ACC112 (cell line): ENCODE results near the gene EHD4.

Experiments used
- H2AFZ ChIP-seq: fragments of 200-600 bp; sonication (generic); one replicate; pipeline ENCODE4 v1.6.0; 2017; ENCODE audit warnings: antibody characterized with exemption, low read length; ENCODE audit not compliant: unreplicated experiment
- H3K27ac ChIP-seq: fragments of 200-600 bp; sonication (generic); 2 replicates; pipeline ENCODE4 v1.5.1; 2014; ENCODE audit warnings: low read depth, mild to moderate bottlenecking, antibody characterized with exemption, low read length, moderate library complexity
- H3K27me3 ChIP-seq: fragments of 200-600 bp; sonication (generic); 2 replicates; pipeline ENCODE4 v1.6.1; 2014; ENCODE audit warnings: mild to moderate bottlenecking, antibody characterized with exemption, low read length, moderate library complexity, mixed read lengths; ENCODE audit not compliant: insufficient read depth
- H3K36me3 ChIP-seq: fragments of 200-600 bp; sonication (generic); 2 replicates; pipeline ENCODE4 v1.6.1; 2016; ENCODE audit warnings: mild to moderate bottlenecking, antibody characterized with exemption, low read length, moderate library complexity, mixed read lengths; ENCODE audit not compliant: insufficient read depth
- H3K4me1 ChIP-seq: fragments of 200-600 bp; sonication (generic); one replicate; pipeline ENCODE4 v1.6.1; 2016; ENCODE audit warnings: low read length, mixed read lengths; ENCODE audit not compliant: insufficient read depth, unreplicated experiment, control insufficient read depth
- H3K4me3 ChIP-seq: fragments of 200-600 bp; sonication (generic); 2 replicates; pipeline ENCODE4 v1.5.1; 2014; ENCODE audit warnings: mild to moderate bottlenecking, low read depth, low read length
- H3K79me2 ChIP-seq: fragments of 200-600 bp; sonication (generic); one replicate; pipeline ENCODE4 v1.6.0; 2016; ENCODE audit warnings: low read length; ENCODE audit not compliant: control insufficient read depth, unreplicated experiment, insufficient read depth

The EHD4 gene

DNA sequence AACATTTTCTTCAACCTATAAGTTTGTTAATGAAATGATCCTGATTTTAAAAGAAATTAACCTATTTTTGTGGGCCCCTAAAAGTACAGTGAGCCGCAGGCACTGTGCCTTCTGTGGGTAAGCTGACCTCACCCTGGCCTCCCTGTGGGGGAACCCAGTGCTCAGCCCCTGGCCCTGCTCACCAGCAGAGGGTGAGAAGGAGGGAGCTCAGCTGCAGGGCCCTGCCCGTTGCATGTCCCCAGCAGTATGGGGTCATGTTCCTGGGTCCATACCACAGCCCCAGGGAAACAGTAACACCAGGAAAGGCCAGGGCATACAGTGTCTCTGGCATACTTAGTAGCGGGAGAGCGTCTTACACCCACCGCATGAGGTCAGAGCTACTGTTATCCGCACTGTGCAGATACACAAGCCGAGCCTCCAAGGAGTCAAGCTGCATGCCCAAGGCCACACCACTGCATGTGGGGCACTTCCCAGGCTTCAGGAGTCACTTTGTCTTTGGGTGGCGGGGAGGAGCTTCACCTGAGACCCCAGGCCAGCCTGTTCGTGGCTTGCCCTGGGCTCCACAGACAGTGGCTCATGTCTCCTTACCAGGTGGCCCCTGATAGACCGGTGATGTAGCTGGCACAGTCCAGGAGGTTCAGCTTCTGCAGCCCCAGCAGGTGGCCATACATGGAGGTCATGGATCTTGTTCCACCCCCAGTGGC, 22.6 kb upstream of the EHD4 start:
- Histone ChIP-seq H3K4me1 (no peaks in the 10 kb centered on the region), H2AFZ (no peak overlapping the region), H3K27ac (no peak overlapping the region), H3K4me3 (no peak overlapping the region), H3K79me2 (no peaks in the 10 kb centered on the region), H3K36me3 (no peaks in the 10 kb centered on the region), H3K27me3 (peaks cover 8% of the 10 kb centered on the region)

DNA sequence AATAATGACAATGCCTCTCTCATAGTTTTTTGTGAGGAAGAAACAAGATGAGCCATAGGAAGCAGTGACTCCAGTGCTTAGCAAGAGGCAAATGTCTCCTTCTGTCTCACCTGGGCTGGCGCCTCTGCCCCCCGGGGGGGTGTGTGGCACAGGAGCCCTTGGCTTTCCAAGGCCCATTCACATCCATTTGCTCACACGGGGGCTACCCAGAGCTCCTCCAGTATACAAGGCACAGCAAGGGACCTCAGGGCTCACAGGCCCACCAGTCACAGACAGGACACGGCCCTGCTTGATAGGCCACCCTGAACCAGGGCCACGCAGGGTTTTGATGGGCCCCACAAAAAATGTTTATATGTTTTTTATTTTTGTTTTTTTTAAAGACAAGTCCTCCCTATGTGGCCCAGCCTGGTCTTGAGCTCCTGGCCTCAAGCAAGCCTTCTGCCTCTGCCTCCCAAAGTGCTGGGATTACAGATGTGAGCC, 21.9 kb upstream of the EHD4 start:
- H3K27ac ChIP-seq = no peak overlapping the region
- no peaks in the 10 kb centered on the region for H3K4me1 ChIP-seq
- no peak overlapping the region for H2AFZ ChIP-seq
- peaks cover 3% of the 10 kb centered on the region; the same call in 1 of the 2 replicates for H3K27me3 ChIP-seq
- no peaks in the 10 kb centered on the region for H3K36me3 ChIP-seq
- no peaks in the 10 kb centered on the region for H3K79me2 ChIP-seq
- no peak overlapping the region for H3K4me3 ChIP-seq

DNA sequence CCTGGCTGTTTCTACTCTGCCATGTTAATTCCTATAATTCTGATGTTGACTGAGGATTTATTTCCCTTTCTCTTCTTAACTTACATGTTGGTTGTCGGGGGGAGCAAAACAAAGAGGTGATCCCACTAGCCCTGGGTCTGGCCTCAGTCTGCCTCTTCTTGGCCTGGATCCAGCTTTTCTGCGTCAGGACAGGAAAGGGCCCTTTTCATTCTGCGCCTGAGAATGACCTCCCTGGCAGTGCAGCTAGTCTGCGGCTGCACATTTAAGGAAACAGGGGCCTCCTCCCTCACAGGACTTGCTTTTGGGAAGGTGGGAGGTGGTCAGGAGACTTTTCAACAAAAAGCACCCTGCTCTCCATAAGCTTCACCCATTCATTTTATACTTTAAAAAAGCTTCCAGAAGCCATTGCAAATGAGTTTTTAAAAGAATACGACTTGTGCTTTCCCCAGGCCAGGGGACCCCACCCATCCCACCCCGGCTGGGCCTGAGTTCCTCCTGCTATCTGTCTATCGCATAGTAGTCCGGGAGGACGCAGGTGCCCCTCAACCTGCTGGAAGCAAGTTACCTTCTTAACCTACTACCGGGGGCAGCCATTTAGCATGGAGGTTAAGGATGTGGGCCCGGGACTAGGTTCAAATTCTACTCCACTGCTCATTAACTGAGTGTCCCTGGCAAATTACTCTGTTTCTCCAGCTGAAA, 21.3 kb upstream of the EHD4 start:
- Histone ChIP-seq H3K4me3 (no peak overlapping the region), H3K27me3 (peaks cover 3% of the 10 kb centered on the region; the same call in 1 of the 2 replicates), H2AFZ (no peak overlapping the region), H3K36me3 (no peaks in the 10 kb centered on the region), H3K79me2 (no peaks in the 10 kb centered on the region), H3K4me1 (no peaks in the 10 kb centered on the region), H3K27ac (no peak overlapping the region)

DNA sequence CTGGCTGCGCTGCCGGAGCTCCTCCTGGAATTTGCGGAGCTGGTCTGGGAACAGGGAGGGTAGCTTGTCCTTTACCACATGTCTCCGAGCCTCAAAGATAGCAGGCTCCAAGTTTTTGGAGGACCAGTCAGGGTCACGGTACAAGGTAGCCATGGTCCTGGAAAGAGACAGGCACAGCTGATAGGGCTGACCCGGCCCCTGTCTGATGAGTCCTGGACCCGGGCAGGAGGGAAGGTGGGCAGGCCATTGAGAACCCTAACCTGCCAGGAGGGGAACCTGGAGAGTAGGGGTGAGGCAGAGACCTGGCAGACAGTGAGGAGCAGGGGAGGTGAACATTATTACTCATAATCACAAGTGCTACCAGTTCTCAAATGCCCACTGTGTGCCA, 20.4 kb upstream of the EHD4 start:
- Histone ChIP-seq H2AFZ (no peak overlapping the region), H3K4me3 (no peak overlapping the region), H3K36me3 (no peaks in the 10 kb centered on the region), H3K27ac (no peak overlapping the region), H3K27me3 (no peaks in the 10 kb centered on the region), H3K79me2 (no peaks in the 10 kb centered on the region), H3K4me1 (no peaks in the 10 kb centered on the region)

GRCh38 chr15:41992151-41992802, 19.9 kb upstream of the EHD4 start:
- Histone ChIP-seq H3K4me3 (no peak overlapping the region), H3K27ac (no peak overlapping the region), H3K4me1 (no peaks in the 10 kb centered on the region), H3K27me3 (no peaks in the 10 kb centered on the region), H3K79me2 (no peaks in the 10 kb centered on the region), H2AFZ (no peak overlapping the region), H3K36me3 (no peaks in the 10 kb centered on the region)

DNA sequence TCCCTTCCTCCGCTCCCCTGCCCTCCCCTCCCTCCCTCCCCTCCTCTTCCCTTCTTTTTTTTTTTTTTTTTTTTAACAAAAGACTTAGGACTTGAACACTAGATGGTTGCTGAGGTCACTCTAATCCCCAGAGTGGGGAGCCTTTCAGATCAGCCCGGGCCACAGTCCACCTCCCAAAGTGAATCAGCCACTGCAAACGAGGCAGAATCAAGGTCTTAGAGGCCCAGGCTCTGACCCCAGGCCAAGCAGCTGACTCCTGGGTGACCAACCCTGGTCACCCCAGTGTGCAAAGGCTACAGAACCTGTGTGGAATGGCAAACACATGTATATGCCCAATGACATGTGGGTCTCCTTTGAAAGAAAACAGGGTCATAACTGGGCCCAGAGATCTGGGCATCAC, 18.3 kb upstream of the EHD4 start:
- Histone ChIP-seq H2AFZ (no peak overlapping the region), H3K36me3 (no peaks in the 10 kb centered on the region), H3K79me2 (no peaks in the 10 kb centered on the region), H3K4me3 (no peak overlapping the region), H3K27ac (no peak overlapping the region), H3K27me3 (no peaks in the 10 kb centered on the region), H3K4me1 (no peaks in the 10 kb centered on the region)

DNA sequence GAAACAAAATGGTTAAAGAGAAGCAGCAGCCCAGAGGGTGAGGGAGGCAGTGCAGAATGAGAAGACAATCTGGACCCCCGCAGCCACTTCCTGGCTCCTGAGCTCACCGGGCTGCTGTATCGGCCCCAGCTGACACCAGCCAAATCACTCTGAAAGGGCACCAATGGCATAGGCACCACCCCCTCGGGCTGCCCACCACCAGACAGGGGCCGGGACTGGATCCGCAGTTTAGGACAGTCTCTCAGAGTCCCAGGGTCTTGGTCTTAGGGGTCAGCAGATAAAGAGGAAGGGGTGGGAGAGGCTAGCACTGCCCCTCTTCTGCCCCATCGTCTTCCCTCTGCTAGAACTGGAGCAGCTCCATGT, 17.9 kb upstream of the EHD4 start:
- Histone ChIP-seq H3K4me3 (no peak overlapping the region), H3K27me3 (no peaks in the 10 kb centered on the region), H3K79me2 (no peaks in the 10 kb centered on the region), H2AFZ (no peak overlapping the region), H3K4me1 (no peaks in the 10 kb centered on the region), H3K27ac (no peak overlapping the region), H3K36me3 (no peaks in the 10 kb centered on the region)

DNA sequence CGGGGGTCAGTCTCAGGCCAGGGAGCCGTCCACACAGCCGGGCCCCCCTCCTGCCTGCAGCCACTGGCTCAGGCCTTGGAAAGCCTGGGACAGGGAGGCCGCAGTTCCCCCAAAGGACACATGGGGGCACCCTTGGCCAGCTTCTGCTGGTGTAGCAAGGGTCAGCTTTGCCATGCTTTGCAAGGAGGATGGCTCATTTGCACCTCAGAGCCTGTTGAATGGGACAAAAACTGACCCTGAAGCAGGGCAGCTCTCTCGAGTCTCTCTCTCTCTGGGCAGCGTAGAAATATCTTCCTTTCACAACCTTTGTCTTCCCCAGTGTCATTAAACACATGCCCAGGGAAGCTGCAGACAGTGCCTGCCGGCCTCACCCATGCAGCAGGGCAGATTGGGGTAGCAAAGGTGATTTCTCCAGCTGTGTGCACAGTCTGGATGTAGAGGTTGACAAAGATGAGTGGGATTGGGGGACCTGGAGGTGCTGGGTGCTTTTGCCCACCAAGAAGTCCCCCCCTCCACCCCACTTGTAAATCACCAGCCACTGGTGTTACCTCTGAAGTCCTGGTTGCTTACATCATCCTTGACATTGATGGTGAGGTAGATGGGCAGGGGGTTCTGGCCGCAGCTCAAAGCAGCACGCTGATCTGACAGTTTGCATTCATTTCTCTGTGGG, 17.4 kb upstream of the EHD4 start:
- no peaks in the 10 kb centered on the region for H3K36me3 ChIP-seq
- no peaks in the 10 kb centered on the region for H3K4me1 ChIP-seq
- H3K79me2 ChIP-seq = no peaks in the 10 kb centered on the region
- H2AFZ ChIP-seq = no peak overlapping the region
- 0 out of 2 replicates have a peak, but pooled peaks cover 3% of the 10 kb centered on the region for H3K27me3 ChIP-seq
- no peak overlapping the region for H3K27ac ChIP-seq
- no peak overlapping the region for H3K4me3 ChIP-seq

- H2AFZ ChIP-seq = no peak overlapping the region
- H3K4me1 ChIP-seq = no peaks in the 10 kb centered on the region
- H3K36me3 ChIP-seq = no peaks in the 10 kb centered on the region
- H3K4me3 ChIP-seq = no peak overlapping the region
- H3K79me2 ChIP-seq = no peaks in the 10 kb centered on the region
- H3K27ac ChIP-seq = no peak overlapping the region
- H3K27me3 ChIP-seq = 0 out of 2 replicates have a peak, but pooled peaks cover 4% of the 10 kb centered on the region
Measured at GRCh38 chr15:41988896-41989572, 16.7 kb upstream of the EHD4 start.

GRCh38 chr15:41987925-41988275, 15.5 kb upstream of the EHD4 start:
- Histone ChIP-seq H3K36me3 (no peaks in the 10 kb centered on the region), H2AFZ (no peak overlapping the region), H3K4me1 (no peaks in the 10 kb centered on the region), H3K79me2 (no peaks in the 10 kb centered on the region), H3K27me3 (0 out of 2 replicates have a peak, but pooled peaks cover 4% of the 10 kb centered on the region), H3K27ac (no peak overlapping the region), H3K4me3 (no peak overlapping the region)
